Panc1 (cell line): ENCODE results near the gene SERTM1.

Experiments used
- CTCF ChIP-seq: fragments of 450-650 bp; IDR thresholded peaks from 2 replicates; pipeline ENCODE4 v1.5.1; 2017; ENCODE audit warnings: mild to moderate bottlenecking
- POLR2AphosphoS5 ChIP-seq: IDR thresholded peaks from 2 replicates; pipeline ENCODE4 v1.6.1; 2012; ENCODE audit warnings: mild to moderate bottlenecking, low read depth, low read length, moderate library complexity

DNA sequence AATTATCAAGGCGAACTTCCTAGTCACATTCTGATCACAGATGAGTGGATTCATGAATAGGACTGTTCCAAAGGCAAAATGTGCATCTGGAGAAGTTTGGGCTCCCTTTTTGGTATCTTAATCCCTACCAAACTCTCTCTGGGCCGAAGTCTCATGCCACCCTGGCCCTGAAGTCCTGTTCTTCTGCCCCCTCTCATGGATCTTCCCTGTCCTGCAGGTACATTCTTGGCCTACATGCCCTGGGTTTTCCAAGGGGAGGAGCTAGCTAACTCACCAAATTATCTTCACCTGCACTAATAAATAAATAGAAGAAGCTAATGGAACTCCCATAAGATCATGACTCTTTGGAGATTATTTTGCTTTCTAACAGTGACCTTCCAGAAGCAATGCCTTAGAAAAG is 50.3 kb downstream of the SERTM1 start:
- TF ChIP-seq CTCF (no peak), POLR2AphosphoS5 (no peak)
